ENCODE data around the gene NHSL2.
"Not testable (repeated sequence)": the region's sequence is repeated elsewhere in the genome, so short reads cannot be mapped to it uniquely, and the experiment has no call there.

The NHSL2 gene

DNA sequence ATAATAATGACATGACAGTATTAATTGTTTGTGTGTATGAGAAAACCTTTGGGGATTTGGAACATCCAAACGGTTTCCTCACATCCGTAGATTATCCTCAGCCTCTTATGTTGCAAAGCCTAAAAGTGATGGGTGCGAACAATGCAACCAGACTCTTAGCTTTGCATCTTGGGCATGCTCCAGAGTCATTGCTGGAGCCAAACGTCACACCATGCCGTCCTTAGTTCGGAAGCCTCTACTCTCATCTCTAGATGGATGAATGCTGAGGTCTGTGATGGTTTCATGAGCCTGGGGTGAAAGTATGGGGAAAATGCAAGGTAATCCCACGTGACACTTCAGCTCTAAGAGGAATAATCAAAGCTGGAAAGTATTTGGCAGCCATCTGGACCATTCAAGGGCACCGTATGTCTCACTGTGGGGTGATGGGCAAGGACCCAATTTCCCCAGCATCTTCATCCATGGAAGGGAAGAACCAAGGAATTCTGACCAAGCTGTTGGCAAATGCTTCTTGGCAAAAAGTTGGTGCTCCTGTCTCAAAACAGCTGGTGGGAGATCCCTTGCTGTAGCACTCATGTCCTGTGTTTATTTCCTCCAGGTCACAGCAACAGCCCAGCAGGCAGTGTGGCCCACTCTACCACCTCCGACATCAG is 227.3 kb downstream of the NHSL2 start:
- no peak for DNase-seq

DNA sequence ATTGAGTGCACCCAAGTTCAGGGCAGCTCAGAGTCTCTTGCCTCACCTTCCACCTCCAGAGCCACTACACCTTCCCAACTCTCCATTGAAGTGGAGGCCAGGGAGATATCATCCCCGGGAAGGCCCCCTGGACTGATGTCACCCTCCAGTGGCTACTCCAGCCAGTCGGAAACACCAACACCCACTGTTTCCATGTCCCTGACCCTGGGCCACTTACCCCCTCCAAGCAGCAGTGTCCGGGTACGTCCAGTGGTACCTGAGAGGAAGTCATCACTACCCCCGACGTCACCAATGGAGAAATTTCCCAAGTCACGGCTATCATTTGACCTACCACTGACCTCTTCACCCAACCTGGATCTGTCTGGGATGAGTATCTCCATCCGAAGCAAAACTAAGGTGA is 228.9 kb downstream of the NHSL2 start:
- no peak for DNase-seq

DNA sequence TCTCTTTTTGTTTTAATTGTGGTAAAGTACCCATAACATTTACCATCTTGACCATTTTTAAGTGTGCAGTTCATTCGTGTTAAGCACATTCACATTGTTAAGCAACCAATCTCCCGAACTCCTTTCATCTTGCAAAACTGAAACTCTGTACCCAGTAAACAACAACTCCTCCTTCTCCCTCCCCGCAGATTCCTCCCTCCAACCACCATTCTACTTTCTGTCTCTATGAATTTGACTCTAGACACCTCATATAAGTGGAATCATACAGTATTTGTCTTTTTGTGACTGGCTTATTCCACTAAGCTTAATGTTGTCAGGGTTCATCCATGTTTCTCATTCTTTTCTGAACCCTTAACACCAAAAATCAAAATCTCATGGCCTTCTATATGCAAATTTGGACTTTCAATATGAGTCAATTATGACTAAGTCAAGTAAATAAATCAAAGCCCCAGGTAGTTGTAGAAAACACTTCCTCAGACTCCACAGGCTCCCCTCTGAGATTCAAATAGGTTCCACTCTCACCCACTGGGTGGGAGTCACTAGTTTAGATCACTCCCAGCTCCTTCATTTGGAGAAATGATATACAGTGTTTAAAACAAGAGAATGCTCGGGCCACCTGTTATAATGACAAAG is 230.8 kb downstream of the NHSL2 start:
- no peak for DNase-seq

DNA sequence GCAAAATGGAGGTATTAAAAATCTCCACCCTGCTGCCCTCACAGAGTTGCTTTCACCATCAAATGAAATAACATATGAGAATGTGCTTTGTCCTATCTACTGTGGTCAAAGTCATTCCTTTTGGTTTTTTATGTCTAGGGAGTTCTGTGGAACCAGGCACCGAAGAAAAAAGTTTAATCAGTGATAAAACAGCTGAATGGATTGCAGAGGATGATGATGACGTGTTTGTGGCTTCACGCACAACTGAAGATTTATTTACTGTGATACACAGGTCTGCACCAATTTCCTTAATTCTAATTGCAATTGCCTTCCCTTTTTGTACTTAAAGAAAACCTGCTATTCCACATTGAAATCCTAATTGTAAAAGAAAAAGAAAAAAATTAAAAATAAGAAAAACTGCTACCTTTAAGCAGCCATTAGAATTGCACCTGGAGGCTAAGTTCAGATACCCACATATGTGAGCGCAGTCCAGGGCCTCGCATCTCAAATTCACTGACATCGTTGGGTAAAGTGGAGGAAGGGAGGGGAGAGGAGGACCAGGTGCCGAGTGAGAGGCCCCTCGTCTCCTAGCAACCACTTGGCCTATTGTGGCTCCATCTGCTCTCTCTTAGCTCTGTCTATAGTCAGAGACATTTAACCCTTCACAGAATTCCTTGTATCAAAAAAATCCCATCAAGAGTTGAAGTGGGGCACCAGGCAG is 231.6 kb downstream of the NHSL2 start:
- DNase-seq = no peak

DNA sequence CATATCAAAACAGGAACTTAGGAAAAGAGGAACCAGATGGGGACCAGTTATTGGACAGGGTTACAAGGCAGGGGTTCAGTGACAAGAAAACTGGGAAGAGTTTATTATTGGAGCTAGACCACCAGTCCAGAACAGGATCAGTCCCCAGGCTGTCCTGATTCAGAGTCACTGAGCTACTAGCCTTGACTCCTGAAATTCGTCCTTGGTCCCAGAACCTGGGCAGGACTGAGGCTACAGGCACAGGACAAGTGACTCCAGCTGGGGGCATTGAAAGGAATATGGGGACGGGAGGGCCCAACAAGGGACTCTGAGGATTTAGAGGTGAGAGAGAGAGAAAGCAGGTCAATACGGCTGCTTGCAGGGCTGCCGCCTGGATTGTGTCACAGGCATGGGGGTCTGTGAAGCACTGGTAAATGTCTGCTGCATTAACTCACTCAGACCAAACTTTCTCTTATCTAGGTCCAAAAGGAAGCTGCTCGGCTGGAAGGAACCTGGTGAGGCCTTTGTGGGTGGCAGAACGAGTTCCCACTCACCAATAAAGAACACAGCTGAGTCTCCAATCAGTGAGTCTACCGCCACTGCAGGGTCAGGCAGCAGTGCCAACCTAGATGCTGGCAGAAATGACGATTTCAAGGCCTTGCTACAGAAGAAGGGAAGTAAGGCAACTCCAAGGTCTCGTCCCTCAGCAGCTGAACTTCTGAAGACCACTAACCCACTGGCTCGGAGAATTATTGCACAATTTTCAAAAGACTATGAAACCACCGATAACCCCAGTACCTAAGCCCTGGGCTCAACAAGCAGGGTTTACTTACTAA is 232.4 kb downstream of the NHSL2 start:
- no peak for DNase-seq

DNA sequence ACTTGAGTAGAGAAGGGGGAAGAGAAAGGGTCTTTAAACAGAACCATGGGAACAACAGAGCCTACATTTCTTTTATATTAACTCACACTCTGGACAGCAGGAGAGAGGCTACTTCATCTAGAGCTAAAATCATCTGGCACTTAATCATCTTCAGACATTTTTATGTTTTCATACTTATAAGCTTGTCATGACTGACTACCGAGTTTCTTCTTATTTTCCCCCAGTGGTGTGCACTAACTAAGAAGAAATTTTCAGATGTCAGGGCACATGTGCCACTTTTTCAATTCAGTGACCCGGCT is 232.9 kb downstream of the NHSL2 start:
- no peak for DNase-seq

DNA sequence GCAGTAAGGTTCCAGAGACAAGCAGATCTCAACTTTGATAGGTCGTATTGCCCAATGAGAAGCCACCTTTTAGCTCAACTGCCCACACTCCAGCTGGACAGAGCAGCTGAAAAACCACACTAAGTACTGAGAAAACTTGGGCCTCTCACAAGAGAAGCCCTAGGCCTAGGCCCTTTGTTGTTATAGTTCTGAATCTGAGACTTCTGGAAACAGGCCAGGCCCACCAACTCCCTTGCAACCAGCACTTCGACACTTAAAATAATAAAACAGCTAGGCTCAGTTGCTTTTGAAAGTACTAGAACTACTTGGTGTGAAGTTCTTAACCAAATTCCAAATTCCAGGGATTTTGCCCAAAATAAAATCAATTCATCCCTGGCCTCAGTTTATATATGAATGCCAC is 234.5 kb downstream of the NHSL2 start:
- DNase-seq = no peak

DNA sequence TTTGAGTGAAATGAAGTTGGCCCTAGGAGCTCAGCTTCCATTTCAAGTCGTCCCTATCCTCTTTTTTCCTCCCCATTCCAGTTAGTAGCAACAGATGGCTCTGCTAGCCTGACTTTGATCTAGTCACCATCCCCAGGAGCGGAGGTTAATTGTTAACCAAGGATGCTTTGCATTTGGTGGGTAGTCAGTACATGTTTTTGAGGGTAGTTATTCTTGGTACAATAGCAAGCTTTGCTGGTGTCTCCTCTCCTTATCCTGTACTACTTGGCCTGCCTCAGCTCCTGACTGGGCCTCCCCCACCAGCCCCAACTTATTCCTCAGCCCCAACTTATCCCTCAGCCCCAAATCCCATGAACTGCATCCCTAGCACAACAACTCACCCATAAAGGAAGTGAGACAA is 235.9 kb downstream of the NHSL2 start:
- no peak for DNase-seq

DNA sequence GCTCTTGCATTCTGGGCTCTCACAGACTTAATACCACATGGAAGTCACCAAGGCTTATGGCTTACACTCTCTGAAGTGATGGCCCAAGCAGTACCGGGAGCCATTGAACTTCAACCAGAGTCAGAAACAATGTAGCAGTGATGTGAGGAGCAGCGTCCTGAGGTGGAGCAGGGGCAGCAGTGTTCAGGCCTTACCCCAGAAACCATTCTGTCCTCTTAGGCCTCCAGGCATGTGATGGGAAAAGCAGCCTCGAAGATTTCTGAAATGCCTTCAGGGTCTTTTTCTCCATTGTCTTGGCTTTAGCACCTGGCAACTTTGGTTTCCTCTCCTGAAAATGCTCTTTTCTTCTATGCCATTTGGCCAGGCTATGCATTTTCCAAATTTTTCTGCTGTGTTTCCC is 248.1 kb downstream of the NHSL2 start:
- DNase-seq = no peak

DNA sequence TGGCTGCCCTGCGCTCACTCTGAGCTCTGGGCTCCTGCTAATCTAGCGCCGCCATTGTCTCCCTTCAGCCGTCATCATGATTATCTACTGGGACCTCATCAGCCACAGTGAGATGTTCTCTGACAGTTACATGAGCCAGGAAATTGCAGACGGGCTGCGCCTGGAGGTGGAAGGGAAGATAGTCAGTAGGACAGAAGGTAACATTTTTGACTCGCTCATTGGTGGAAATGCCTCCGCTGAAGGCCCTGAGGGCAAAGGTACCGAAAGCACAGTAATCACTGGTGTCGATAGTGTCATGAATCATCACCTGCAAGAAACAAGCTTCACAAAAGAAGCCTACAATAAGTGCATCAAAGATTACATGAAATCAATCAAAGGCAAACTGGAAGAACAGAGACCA is 249.1 kb downstream of the NHSL2 start:
- no peak for DNase-seq

DNA sequence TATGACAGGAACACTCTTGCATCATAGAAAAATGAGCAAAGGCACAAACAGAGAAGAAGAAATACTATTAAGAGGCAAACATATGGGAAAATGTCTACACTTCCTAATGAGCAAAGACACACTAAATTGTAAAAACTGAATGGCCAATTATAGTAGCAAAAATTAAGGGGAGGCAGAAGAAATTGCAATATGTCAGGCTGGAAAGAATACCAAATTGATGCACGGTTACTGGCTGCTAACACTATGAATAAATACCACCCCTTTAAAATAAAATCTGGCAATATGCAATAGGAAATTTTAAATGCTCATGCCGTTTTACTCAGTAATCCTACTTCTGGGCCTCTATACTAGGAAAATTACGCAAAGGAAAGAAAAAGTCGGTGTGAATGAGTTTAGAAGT is 254.9 kb downstream of the NHSL2 start:
- DNase-seq = no peak

DNA sequence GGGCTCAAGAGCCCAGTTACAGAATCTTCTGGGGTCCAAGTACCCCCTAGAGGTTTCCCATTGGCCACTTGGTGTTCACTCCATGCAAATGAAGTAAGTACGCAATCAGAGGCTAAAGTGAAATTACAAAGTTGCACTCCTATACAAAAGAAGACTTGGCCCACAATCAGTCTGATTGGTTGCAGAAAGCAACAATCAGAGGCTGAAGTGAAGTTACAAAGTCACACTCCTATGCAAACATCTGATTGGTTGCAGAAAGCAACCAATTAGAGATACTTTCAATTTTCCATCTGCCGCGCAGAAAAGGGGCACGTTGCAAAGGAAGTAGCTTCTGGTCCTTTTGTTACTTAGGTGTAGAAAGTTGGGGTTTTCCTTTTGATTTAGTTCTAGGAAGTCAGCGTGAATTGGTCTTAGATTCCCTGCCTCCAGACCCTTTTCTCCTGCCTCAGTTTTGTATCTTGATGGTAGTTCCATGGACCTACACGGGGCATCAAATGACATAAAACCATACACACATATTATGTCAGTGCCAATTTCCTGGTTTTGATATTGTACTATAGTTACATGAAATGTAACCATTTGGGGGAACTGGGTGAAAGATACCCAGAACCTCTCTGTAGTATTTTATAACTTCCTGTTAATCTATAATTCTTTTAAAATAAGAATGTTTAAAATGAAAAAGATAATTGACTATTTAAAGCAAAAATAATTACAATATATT is 258.5 kb downstream of the NHSL2 start:
- no peak for DNase-seq

DNA sequence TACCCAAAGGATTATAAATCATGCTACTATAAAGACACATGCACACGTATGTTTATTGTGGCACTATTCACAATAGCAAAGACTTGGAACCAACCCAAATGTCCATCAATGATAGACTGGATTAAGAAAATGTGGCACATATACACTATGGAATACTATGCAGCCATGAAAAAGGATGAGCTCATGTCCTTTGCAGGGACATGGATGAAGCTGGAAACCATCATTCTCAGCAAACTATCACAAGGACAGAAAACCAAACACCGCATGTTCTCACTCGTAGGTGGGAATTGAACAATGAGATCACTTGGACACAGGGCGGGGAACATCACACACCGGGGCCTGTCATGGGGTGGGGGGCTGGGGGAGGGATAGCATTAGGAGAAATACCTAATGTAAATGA is 265.6 kb downstream of the NHSL2 start:
- not testable (repeated sequence) for DNase-seq

DNA sequence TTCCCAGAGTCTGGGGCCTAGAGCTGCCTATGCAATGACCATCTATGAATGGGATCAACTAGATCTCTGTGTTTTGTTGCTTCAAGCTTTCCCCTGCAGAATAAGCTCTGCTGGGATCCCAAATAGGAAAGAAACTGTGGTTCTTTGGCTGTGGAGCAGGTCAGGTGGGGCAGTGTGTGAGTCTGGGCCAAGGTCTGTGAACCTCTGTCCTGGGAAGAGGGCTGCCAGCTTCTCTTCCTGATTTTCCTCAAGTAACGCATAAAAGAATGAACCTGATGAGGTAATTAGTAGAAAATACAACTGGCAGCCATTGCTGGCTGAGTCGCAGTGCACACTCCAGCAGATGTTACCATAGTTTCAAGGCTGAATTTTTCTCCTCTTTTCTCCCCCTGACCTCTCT is 266.3 kb downstream of the NHSL2 start:
- no peak for DNase-seq

DNA sequence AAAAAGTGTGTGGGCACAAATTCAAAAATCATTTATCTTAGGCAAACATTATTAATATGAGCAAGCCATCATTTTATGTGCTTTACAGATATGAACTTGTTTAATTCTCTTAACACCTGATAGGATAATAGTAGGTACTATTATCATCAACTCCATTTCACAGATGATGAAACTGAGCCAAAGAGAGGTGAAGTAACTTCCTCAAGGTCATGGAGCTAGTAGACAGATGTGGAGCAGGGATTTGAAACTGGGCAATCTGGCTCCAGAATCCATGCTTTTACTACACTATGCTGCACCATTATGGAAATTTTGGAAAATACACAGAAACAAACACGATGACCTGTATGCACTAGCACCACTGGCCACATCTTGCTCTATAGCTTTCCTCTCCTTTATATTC is 269.9 kb downstream of the NHSL2 start:
- DNase-seq = no peak

DNA sequence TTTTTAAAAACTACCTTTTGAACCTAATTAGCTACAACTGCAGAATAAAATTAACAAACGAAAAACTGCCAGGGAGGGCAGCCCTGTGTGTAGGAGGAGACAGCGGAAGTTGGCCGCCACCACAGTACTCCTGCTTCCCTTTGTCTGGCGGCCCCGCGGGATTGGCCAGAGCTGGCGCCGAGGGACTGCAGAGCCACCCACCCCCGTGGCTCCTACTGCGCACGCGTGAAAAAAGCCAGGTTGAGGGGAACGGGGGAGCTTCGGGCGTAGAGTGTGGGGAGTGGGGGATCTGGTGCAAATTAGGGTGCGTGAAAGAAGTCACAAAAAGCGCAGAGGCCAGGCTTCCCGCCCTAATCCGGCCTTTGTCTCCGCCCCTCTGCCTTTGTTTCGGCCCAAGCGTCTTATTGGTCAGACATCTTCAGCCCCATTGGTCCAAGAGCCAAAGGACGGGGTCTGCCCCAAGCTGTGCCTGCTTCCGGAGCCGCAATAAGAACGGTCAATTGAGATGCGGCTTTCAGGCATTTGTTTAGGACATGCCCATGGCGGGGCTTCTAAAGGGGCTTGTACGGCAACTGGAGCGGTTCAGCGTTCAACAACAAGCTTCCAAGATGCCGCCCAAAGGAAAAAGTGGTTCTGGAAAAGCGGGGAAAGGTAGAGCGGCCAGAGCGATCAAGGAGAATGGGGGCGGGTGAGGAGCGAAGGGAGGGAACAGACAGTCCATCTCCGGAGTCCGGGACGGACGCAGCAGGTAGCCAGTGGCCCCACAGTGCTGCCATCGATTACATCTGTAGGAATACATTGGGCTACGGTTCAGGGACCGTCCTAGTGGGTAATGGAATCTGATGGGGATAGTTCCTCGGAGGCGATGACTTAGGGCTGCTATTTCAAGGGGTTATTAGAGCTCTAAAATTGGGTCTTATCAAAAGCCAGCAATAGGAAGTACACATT is 270.8 kb downstream of the NHSL2 start, which contains the start of gene PIN4:
PIN4 (plus strand) TSS at position 580 of the 948 bp plus-strand sequence; CDS start at position 609, 29 bp downstream.
- peak; percentile 60 for DNase-seq

DNA sequence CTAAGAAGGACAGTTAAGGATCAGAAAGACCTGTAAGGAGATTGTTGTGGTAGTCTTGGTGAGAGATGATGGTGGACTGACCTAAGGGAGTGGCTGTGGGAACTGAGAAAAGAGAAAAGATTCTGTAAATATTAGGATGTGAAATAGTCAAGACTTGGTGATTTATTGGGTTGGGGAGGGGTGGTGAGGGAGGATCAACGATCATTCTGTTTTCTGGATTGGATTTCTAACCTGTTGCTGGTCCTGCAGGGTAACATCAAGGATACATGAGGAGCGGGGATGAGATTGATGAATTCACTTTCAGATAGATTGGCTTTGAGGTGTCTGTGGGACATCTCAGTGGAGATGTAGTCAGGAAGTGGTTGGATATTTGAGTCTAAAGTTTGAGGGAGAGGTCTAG is 272.3 kb downstream of the NHSL2 start:
- no peak for DNase-seq

DNA sequence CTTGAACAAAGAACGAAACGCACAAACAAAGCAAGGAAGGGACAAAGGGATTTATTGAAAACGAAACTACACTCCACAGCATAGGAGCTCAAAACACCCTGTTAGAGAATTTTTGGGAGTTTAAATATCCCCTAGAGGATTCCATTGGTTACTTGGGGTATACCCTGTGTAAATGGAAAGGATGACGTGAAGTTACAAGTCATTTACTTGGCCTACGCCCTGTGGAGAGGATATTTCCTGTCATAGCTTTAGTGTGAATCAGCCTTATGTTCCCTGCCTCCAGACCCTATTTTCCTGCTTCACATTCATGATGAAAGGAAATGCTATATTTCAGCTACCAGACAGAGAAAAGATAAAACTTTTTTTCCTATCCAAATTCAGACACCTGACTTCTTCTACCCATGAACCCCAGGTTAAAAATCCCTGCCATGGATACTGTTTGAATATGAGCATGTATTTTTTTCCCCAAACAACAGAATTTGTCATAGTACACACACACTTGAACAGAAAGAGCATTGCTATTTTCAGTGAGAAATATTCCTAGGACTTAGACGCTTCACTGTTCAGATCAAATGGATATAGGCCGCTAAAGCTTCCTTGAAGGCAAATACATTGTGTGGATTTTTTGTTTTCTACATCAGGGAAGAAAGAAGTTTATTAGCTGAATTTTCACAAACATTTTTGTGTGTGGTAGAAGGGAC is 291.3 kb downstream of the NHSL2 start:
- no peak for DNase-seq
